DND-41 (cell line): ENCODE results near the gene RGS3.

Experiments
- ATAC-seq: fragments of 200-7000 bp; cut with Tn5 transposase; 3 replicates; pipeline ENCODE4 v1.9.1; 2021; ENCODE audit warnings: low read depth; ENCODE audit not compliant: insufficient read depth
- DNase-seq: peaks from one replicate; pipeline ENCODE4 v3.0.0-alpha.2; 2020
- H2AFZ ChIP-seq: 2 replicates; pipeline ENCODE4 v1.6.0; 2012; ENCODE audit warnings: low read depth, low read length
- H3K27ac ChIP-seq: 2 replicates; pipeline ENCODE4 v1.5.1; 2012; ENCODE audit warnings: low read length, inconsistent platforms
- H3K27me3 ChIP-seq: fragments of 200-600 bp; sonication (generic); 2 replicates; pipeline ENCODE4 v1.6.0; 2012; ENCODE audit warnings: low read length, mild to moderate bottlenecking, inconsistent platforms; ENCODE audit not compliant: insufficient read depth, poor library complexity
- H3K36me3 ChIP-seq: 2 replicates; pipeline ENCODE4 v1.5.1; 2012; ENCODE audit warnings: low read length, inconsistent platforms; ENCODE audit not compliant: insufficient read depth
- H3K4me1 ChIP-seq: 2 replicates; pipeline ENCODE4 v1.5.1; 2012; ENCODE audit warnings: mild to moderate bottlenecking, low read length; ENCODE audit not compliant: insufficient read depth
- H3K4me2 ChIP-seq: 2 replicates; pipeline ENCODE4 v1.6.0; 2012; ENCODE audit warnings: mild to moderate bottlenecking, moderate library complexity, low read length, inconsistent platforms; ENCODE audit not compliant: insufficient read depth
- H3K4me3 ChIP-seq, 2 experiments: fragments of 200-600 bp in 1 of 2; shearing (Covaris generic) in 1 of 2; 2 replicates each; pipeline ENCODE4 v1.5.1; 2012 to 2016; ENCODE audit warnings: inconsistent platforms in 2 of 2, low read length in 2 of 2, mild to moderate bottlenecking in 2 of 2, low read depth in 1 of 2, moderate library complexity in 1 of 2
- H3K79me2 ChIP-seq: 2 replicates; pipeline ENCODE4 v1.6.0; 2012; ENCODE audit warnings: low read length, inconsistent platforms; ENCODE audit not compliant: insufficient read depth
- H3K9ac ChIP-seq: 2 replicates; pipeline ENCODE4 v1.6.0; 2012; ENCODE audit warnings: low read depth, mild to moderate bottlenecking, inconsistent platforms, low read length, moderate library complexity
- H3K9me3 ChIP-seq: 2 replicates; pipeline ENCODE4 v1.5.1; 2012; ENCODE audit warnings: low read length, moderate library complexity, mild to moderate bottlenecking, inconsistent platforms; ENCODE audit not compliant: insufficient read depth, severe bottlenecking
- H4K20me1 ChIP-seq: 2 replicates; pipeline ENCODE4 v1.6.0; 2012; ENCODE audit warnings: low read length; ENCODE audit not compliant: insufficient read depth
- CTCF ChIP-seq: IDR thresholded peaks from 2 replicates; pipeline ENCODE4 v1.5.1; 2012; ENCODE audit warnings: borderline replicate concordance, low read length, moderate library complexity, mild to moderate bottlenecking; ENCODE audit not compliant: poor library complexity, severe bottlenecking; ENCODE audit errors: extremely low read depth
- EZH2 ChIP-seq: IDR thresholded peaks from 3 replicates; pipeline ENCODE4 v1.6.1; 2012; ENCODE audit warnings: borderline replicate concordance, low read depth, mild to moderate bottlenecking, moderate library complexity, low read length, inconsistent platforms; ENCODE audit not compliant: severe bottlenecking

Gene RGS3

GRCh38 chr9:113568081-113568435, 104.5 kb downstream of the RGS3 start:
- Histone ChIP-seq H3K4me3 (no peak overlapping the region), H3K4me2 (no peak overlapping the region), H3K9ac (no peak overlapping the region), H3K9me3 (no peaks in the 10 kb centered on the region), H3K4me1 (no peaks in the 10 kb centered on the region), H3K27me3 (no peaks in the 10 kb centered on the region), H2AFZ (no peak overlapping the region), H3K36me3 (no peaks in the 10 kb centered on the region), H3K27ac (no peak overlapping the region), H3K79me2 (no peaks in the 10 kb centered on the region), H4K20me1 (no peaks in the 10 kb centered on the region)
- no peak for ATAC-seq
- DNase-seq, result no peak
- no peak for TF ChIP-seq CTCF
- TF ChIP-seq EZH2, result no peak

- no peak overlapping the region for H3K4me2 ChIP-seq
- H3K36me3 ChIP-seq, result no peaks in the 10 kb centered on the region
- H3K9me3 ChIP-seq, result no peaks in the 10 kb centered on the region
- TF ChIP-seq EZH2 (no peak), CTCF (no peak)
- DNase-seq (no peak), ATAC-seq (no peak)
- no peaks in the 10 kb centered on the region for H3K27me3 ChIP-seq
- H4K20me1 ChIP-seq, result no peaks in the 10 kb centered on the region
- H3K4me1 ChIP-seq, result no peaks in the 10 kb centered on the region
- no peaks in the 10 kb centered on the region for H3K79me2 ChIP-seq
- H2AFZ ChIP-seq, result no peak overlapping the region
- H3K4me3 ChIP-seq, result no peak overlapping the region
- H3K9ac ChIP-seq, result no peak overlapping the region
- H3K27ac ChIP-seq, result no peak overlapping the region
Measured at GRCh38 chr9:113568571-113569321, 105.2 kb downstream of the RGS3 start.

- no peaks in the 10 kb centered on the region for H3K36me3 ChIP-seq
- H3K27ac ChIP-seq, result no peak overlapping the region
- DNase-seq (no peak), ATAC-seq (no peak)
- no peak overlapping the region for H3K9ac ChIP-seq
- no peaks in the 10 kb centered on the region for H3K9me3 ChIP-seq
- H3K4me3 ChIP-seq, result no peak overlapping the region
- no peaks in the 10 kb centered on the region; the same call in 1 of the 2 replicates for H3K4me1 ChIP-seq
- H2AFZ ChIP-seq, result no peak overlapping the region
- H3K79me2 ChIP-seq, result no peaks in the 10 kb centered on the region
- H4K20me1 ChIP-seq, result no peaks in the 10 kb centered on the region
- H3K27me3 ChIP-seq, result no peaks in the 10 kb centered on the region
- TF ChIP-seq CTCF, result no peak
- TF ChIP-seq EZH2, result no peak
- no peak overlapping the region for H3K4me2 ChIP-seq
Measured at GRCh38 chr9:113569472-113570060, 106.0 kb downstream of the RGS3 start.
